K562 (cell line): ENCODE measurements around the gene MYOM1. TPM values are rescaled to one million over a fixed set of nuclear protein-coding genes. Genes with fewer than 3 reads are reported as not detected.

Experiments
- ATAC-seq: fragments of 200-7000 bp; cut with Tn5 transposase; 3 replicates; pipeline ENCODE4 v1.9.1; 2020; ENCODE audit warnings: moderate library complexity
- BruUV-seq: library from RNA; stranded (reverse); fragments of 400-500 nt; replicated peaks from 2 replicates; lab custom pipeline; 2021; lab: Mats Ljungman, UMichigan
- CTCF ChIA-PET: fragments of 300-600 bp; formaldehyde crosslinking; extraction: SDS; loops from one replicate; lab custom pipeline; 2021; ENCODE audit warnings: low intra/inter-chr PET ratio; lab: Yijun Ruan, JAX
- POLR2A ChIA-PET: fragments of 300-600, 350-650 bp; sonication (Branson Sonifier 250); formaldehyde crosslinking; extraction: SDS; loops from one replicate; lab custom pipeline; 2021; ENCODE audit warnings: antibody characterized with exemption, inconsistent platforms; lab: Yijun Ruan, JAX
- DNase-seq, 4 experiments: peaks; one replicate each; pipeline versions ENCODE4 v3.0.0 to v3.0.0-alpha.2; 2011 to 2018; ENCODE audit warnings: low spot score in 3 of 4, mixed read lengths in 3 of 4; ENCODE audit errors: extremely low read depth in 1 of 4
- FAIRE-seq: peaks from 2 replicates; lab custom pipeline; 2011; peaks lifted over from hg19 to GRCh38; lab: Jason Lieb, UNC
- H2AFZ ChIP-seq: 2 replicates; pipeline ENCODE4 v1.6.0; 2011; ENCODE audit warnings: low read depth, low read length, control low read depth, inconsistent platforms
- H3K27ac ChIP-seq: fragments of 200-600 bp; 3 replicates; pipeline ENCODE4 v1.8.0; 2011; ENCODE audit warnings: low read depth, mild to moderate bottlenecking, control low read depth, inconsistent platforms, low read length, moderate library complexity, mixed read lengths; ENCODE audit errors: extremely low read depth
- H3K27me3 ChIP-seq, 2 experiments: fragments of 300-600 bp in 1 of 2; 2 replicates in 1 of 2; 3 replicates in 1 of 2; pipeline versions ENCODE4 v1.6.0 to v1.8.0; 2011; ENCODE audit warnings: inconsistent platforms in 2 of 2, low read length in 2 of 2, mild to moderate bottlenecking in 1 of 2, mixed read lengths in 1 of 2, moderate library complexity in 1 of 2; ENCODE audit not compliant: control insufficient read depth in 2 of 2, insufficient read depth in 2 of 2
- H3K36me3 ChIP-seq: fragments of 300-600 bp; 3 replicates; pipeline ENCODE4 v1.8.0; 2011; ENCODE audit warnings: mild to moderate bottlenecking, low read length, inconsistent platforms; ENCODE audit not compliant: control insufficient read depth, insufficient read depth
- H3K4me1 ChIP-seq, 2 experiments: fragments of 200-600 bp in 1 of 2; replicated peaks in 1 of 2; 2 replicates in 1 of 2; 3 replicates in 1 of 2; pipeline versions ENCODE4 v1.5.1 to v1.8.0; 2011; ENCODE audit warnings: inconsistent platforms in 2 of 2, low read length in 2 of 2, mild to moderate bottlenecking in 1 of 2, mixed read lengths in 1 of 2, moderate library complexity in 1 of 2; ENCODE audit not compliant: control insufficient read depth in 2 of 2, insufficient read depth in 2 of 2
- H3K4me2 ChIP-seq: 2 replicates; pipeline ENCODE4 v1.6.1; 2011; ENCODE audit warnings: low read length, control low read depth, inconsistent platforms, mixed read lengths; ENCODE audit not compliant: insufficient read depth
- H3K4me3 ChIP-seq: fragments of 200-600 bp; sonication (generic), shearing (Covaris generic); 2 replicates; pipeline ENCODE4 v1.5.1; 2016; ENCODE audit warnings: control low read depth, inconsistent platforms
- H3K79me2 ChIP-seq: fragments of 200-600 bp; 3 replicates; pipeline ENCODE4 v1.8.0; 2011; ENCODE audit warnings: low read length, inconsistent platforms; ENCODE audit not compliant: control insufficient read depth, insufficient read depth
- H3K9ac ChIP-seq, 2 experiments: 2 replicates each; pipeline versions ENCODE4 v1.6.0 to v1.6.1; 2011; ENCODE audit warnings: low read depth in 2 of 2, low read length in 2 of 2, control low read depth in 1 of 2, inconsistent platforms in 1 of 2, mild to moderate bottlenecking in 1 of 2, mixed read lengths in 1 of 2; ENCODE audit not compliant: insufficient read depth in 1 of 2
- H3K9me1 ChIP-seq: one replicate; pipeline ENCODE4 v1.6.0; 2011; ENCODE audit warnings: inconsistent platforms, mild to moderate bottlenecking, low read length, moderate library complexity; ENCODE audit not compliant: control insufficient read depth, insufficient read depth
- H3K9me3 ChIP-seq: replicated peaks from 2 replicates; pipeline ENCODE4 v1.5.1; 2011; ENCODE audit warnings: low read depth, low read length, inconsistent platforms; ENCODE audit not compliant: control insufficient read depth, insufficient read depth
- H4K20me1 ChIP-seq: replicated peaks from 2 replicates; pipeline ENCODE4 v1.6.1; 2011; ENCODE audit warnings: low read length, inconsistent platforms, mixed read lengths; ENCODE audit not compliant: control insufficient read depth, insufficient read depth
- ERF ChIP-seq: fragments of 450-650 bp; formaldehyde crosslinking; IDR thresholded peaks from 2 replicates; pipeline ENCODE4 v1.4.0; 2020; ENCODE audit warnings: mild to moderate bottlenecking, mixed read lengths
- ETS2 ChIP-seq: IDR thresholded peaks from 2 replicates; pipeline ENCODE4 v1.6.1; 2016; ENCODE audit warnings: borderline replicate concordance, missing genetic modification characterization, mild to moderate bottlenecking, moderate library complexity, missing compliant biosample characterization; ENCODE audit not compliant: poor library complexity, severe bottlenecking
- JUNB ChIP-seq: fragments of 450-650 bp; formaldehyde crosslinking; conservative IDR thresholded peaks from 2 replicates; pipeline ENCODE4 v1.4.0; 2020; ENCODE audit warnings: mild to moderate bottlenecking
- ZNF212 ChIP-seq: fragments of 450-650 bp; formaldehyde crosslinking; IDR thresholded peaks from 2 replicates; pipeline ENCODE4 v1.4.0; 2020; ENCODE audit warnings: mild to moderate bottlenecking
- WGBS: fragments of 100-300 bp; shearing (Covaris generic); methylation state at CpG from one replicate; pipeline ENCODE4 v1.1.6; 2016; ENCODE audit warnings: low coverage, mixed read lengths; ENCODE audit not compliant: insufficient coverage; ENCODE audit errors: missing lambda C conversion rate; 5-methylcytosine and 5-hydroxymethylcytosine counted together
- in situ Hi-C: fragments of 300-500 bp; cut with MboI; formaldehyde crosslinking; loops from 4 replicates; pipeline ENCODE4 v1.15.0; 2018; ENCODE audit warnings: inconsistent platforms, mixed read lengths
- intact Hi-C: fragments of 100-400 bp; cut with micrococcal nuclease; formaldehyde crosslinking; loops from 2 replicates; pipeline ENCODE4 v1.14.2; 2022
- polyA plus RNA-seq, 8 experiments: library from polyadenylated mRNA; depleted of rRNA in 4 of 8; stranded (reverse) in 5 of 8; unstranded in 3 of 8; fragments of >200 nt; fragmentation: Nextera tagmentation in 2 of 8; fragmentation: Illumina TruSeq in 1 of 8; extraction: Ambion mirVana in 2 of 8; extraction: Trizol in 1 of 8; gene quantifications; 2 replicates each; pipeline versions ENCODE4 v1.2.1 to v1.2.3, GENCODE V29; 2011 to 2014; ENCODE audit warnings: inconsistent platforms in 1 of 8, missing spikeins in 1 of 8
- total RNA-seq, 7 experiments: library from RNA; depleted of rRNA in 6 of 7; stranded (reverse); fragments of >200 nt in 6 of 7; fragmentation: Illumina TruSeq in 2 of 7; extraction: Trizol in 2 of 7; gene quantifications; 2 replicates each; pipeline versions ENCODE4 v1.2.1 to v1.2.3, GENCODE V29; 2011 to 2021; ENCODE audit warnings: low replicate concordance in 1 of 7

Gene MYOM1
- total and polyA plus RNA-seq, 9 of the 15 experiments (the other 6 are each of a cell fraction or from before 2014, with no cell fraction given) = 0.01 to 0.62 (median 0.25) TPM

- Histone ChIP-seq H4K20me1 (no peaks in the 10 kb centered on the region), H3K9me3 (no peaks in the 10 kb centered on the region), H3K79me2 (no peaks in the 10 kb centered on the region), H3K9ac (no peak overlapping the region), H3K27ac (no peak overlapping the region), H3K4me1 (no peaks in the 10 kb centered on the region; a peak in 1 of 5 replicates), H3K9me1 (no peaks in the 10 kb centered on the region), H3K4me3 (no peak overlapping the region), H2AFZ (no peak overlapping the region; the same call in 1 of the 2 replicates), H3K4me2 (no peak overlapping the region), H3K36me3 (no peaks in the 10 kb centered on the region), H3K27me3 (no peaks in the 10 kb centered on the region)
- WGBS = 89% methylated on average over 1 of the region's 1 CpG
- FAIRE-seq (no peak), ATAC-seq (no peak), DNase-seq (no peak)
- intact Hi-C loops (no loop called here), in situ Hi-C loops (no loop called here)
- ChIA-PET POLR2A (interaction anchor here (5.8 kb wide), 1 partner anchor 14 kb away, joined by 35 read pairs; the partner anchor contains the start of gene MYL12A), CTCF (no interaction called here)
- BruUV-seq = no TSS peak
- TF ChIP-seq ZNF212 (CRISPR knock-in tag) = no peak
- no peak for TF ChIP-seq ETS2 (tag)
- TF ChIP-seq JUNB (CRISPR knock-in tag) = no peak
- no peak for TF ChIP-seq ERF (CRISPR knock-in tag)
Measured at GRCh38 chr18:3233004-3233403, 13.2 kb upstream of the MYOM1 start.
